Measurements from ENCODE around the gene ADARB1. TPM values are rescaled to one million over a fixed set of nuclear protein-coding genes. Genes with fewer than 3 reads are reported as not detected.

The ADARB1 gene
- total and polyA plus RNA-seq, 2 donors (not counting 1 experiment from before 2014, with no cell fraction given), result 17.1 to 33.3 TPM

GRCh38 chr21:45074818-45075595 is 627 bp downstream of the ADARB1 start:
- H3K4me3 ChIP-seq (ENCODE audit: control extremely low read depth in 1 of 5, extremely low read depth in 1 of 5, insufficient read depth in 1 of 5, low read depth in 2 of 5, low read length in 4 of 5), result peak overlapping the region; percentile 69 to 86 (median 75)
- H3K4me2 ChIP-seq (replicated peaks; ENCODE audit: low read depth, low read length, poor library complexity, severe bottlenecking), result peak overlapping the region; percentile 95
- POLR2A ChIA-PET, result interaction anchor here (0.5 kb wide), 1 partner anchor 258 kb away, joined by 3 read pairs; no protein-coding TSS in a partner anchor
- peak overlapping the region in 1 of 2 donors; percentile 36 for H3K27ac ChIP-seq (ENCODE audit: low read length in 2 of 2)
- H3K27me3 Mint-ChIP-seq, result no peaks in the 10 kb centered on the region
- H3K27me3 ChIP-seq (replicated peaks in 1 of 4; ENCODE audit: control extremely low read depth in 1 of 4, control insufficient read depth in 3 of 4, insufficient read depth in 4 of 4, low read length in 3 of 4), result no peaks in the 10 kb centered on the region
- peak overlapping the region; percentile 84 for H3K4me3 Mint-ChIP-seq
- ATAC-seq (ENCODE audit: low read depth) (peak; percentile 24), DNase-seq (peak; percentile 54)
- H3K36me3 ChIP-seq (replicated peaks in 1 of 2; ENCODE audit: control extremely low read depth in 1 of 2, control insufficient read depth in 1 of 2, extremely low read depth in 1 of 2, insufficient read depth in 2 of 2, low read length in 1 of 2), result no peaks in the 10 kb centered on the region
- H3K9me3 ChIP-seq (ENCODE audit: control extremely low read depth in 1 of 3, control insufficient read depth in 2 of 3, insufficient read depth in 1 of 3, low read length in 2 of 3), result no peaks in the 10 kb centered on the region
- peaks cover 52% of the 10 kb centered on the region for H3K79me2 ChIP-seq (ENCODE audit: control insufficient read depth, insufficient read depth, low read length)
- H4K20me1 ChIP-seq (ENCODE audit: control insufficient read depth, insufficient read depth, low read length, poor library complexity, severe bottlenecking), result peaks cover 43% of the 10 kb centered on the region
- peaks cover 45 to 48% of the 10 kb centered on the region in 2 donors for H3K4me1 ChIP-seq (ENCODE audit: control insufficient read depth in 2 of 2, insufficient read depth in 2 of 2, low read length in 2 of 2)
- H3K4me1 Mint-ChIP-seq, result peaks cover 46% of the 10 kb centered on the region
- under 1% methylated on average over 98 of the region's 98 CpGs for WGBS (ENCODE audit: insufficient coverage)
- H2AFZ ChIP-seq (ENCODE audit: insufficient read depth, low read depth, low read length, poor library complexity, severe bottlenecking), result peak overlapping the region; percentile 46
- peak overlapping the region; percentile 82 for H3K27ac Mint-ChIP-seq
- no peak for TF ChIP-seq EZH2 (IDR thresholded peaks at IDR 0.05; ENCODE audit: borderline replicate concordance, insufficient read depth, low read depth, low read length, poor library complexity, severe bottlenecking)
- no peak for TF ChIP-seq CTCF (IDR thresholded peaks at IDR 0.05)
- no peaks in the 10 kb centered on the region for H3K9me3 Mint-ChIP-seq (ENCODE audit: insufficient read depth)
- peak overlapping the region; percentile 72 for H3K9ac ChIP-seq (ENCODE audit: low read length)
- CTCF ChIA-PET, result interaction anchor here (1.0 to 7.7 kb wide), 3 partner anchors 53 to 63 kb away, joined by 3 to 53 read pairs (median 3); no protein-coding TSS in a partner anchor
- intact Hi-C loops (cut with micrococcal nuclease), result loop anchor here (1.0 to 10.0 kb wide), 4 partner anchors 36 to 467 kb away; partner anchors contain the start of genes SLC19A1 and SUMO3

All from B cell (primary cell).